IPS-20b (cell line): ENCODE results near the gene AMOT.

Experiments used
- H3K27ac ChIP-seq: one replicate; pipeline ENCODE4 v1.5.1; 2013; ENCODE audit warnings: low read length
- H3K27me3 ChIP-seq: 2 replicates; pipeline ENCODE4 v1.6.1; 2013; ENCODE audit warnings: mild to moderate bottlenecking, low read length, inconsistent platforms; ENCODE audit not compliant: insufficient read depth
- H3K36me3 ChIP-seq: 2 replicates; pipeline ENCODE4 v1.6.1; 2013; ENCODE audit warnings: low read depth, mild to moderate bottlenecking, inconsistent platforms, low read length, moderate library complexity; ENCODE audit not compliant: insufficient read depth
- H3K4me1 ChIP-seq: 2 replicates; pipeline ENCODE4 v1.6.1; 2013; ENCODE audit warnings: mild to moderate bottlenecking, control low read depth, inconsistent platforms, low read length, moderate library complexity; ENCODE audit not compliant: insufficient read depth
- H3K4me3 ChIP-seq: 2 replicates; pipeline ENCODE4 v1.5.1; 2013; ENCODE audit warnings: mild to moderate bottlenecking, low read length, inconsistent platforms
- H3K9ac ChIP-seq: 2 replicates; pipeline ENCODE4 v1.6.1; 2013; ENCODE audit warnings: low read depth, mild to moderate bottlenecking, inconsistent platforms, low read length, moderate library complexity
- H3K9me3 ChIP-seq: 2 replicates; pipeline ENCODE4 v1.6.1; 2013; ENCODE audit warnings: mild to moderate bottlenecking, low read depth, low read length, inconsistent platforms; ENCODE audit not compliant: insufficient read depth

Gene AMOT

DNA sequence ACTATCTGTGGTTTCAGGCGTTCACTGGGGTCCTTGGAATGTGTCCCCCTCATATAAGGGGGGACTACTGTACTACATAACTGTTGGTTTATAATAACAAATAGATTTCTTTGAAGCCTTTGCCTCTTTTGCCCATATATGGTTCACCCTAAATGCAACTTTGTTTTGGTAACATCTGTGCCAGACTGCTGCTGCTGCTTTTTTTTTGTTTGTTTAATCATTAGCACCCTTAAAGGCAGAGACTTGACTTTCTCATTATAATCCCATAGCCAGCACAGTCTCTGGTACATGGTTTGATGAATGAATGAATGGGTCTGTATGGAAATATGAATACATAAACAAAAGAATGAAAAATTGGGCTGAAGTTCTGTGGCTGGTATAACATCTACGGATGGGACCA is 80.7 kb downstream of the AMOT start:
- Histone ChIP-seq H3K4me3 (no peak overlapping the region), H3K4me1 (no peaks in the 10 kb centered on the region), H3K9ac (no peak overlapping the region), H3K27ac (no peak overlapping the region), H3K36me3 (no peaks in the 10 kb centered on the region), H3K9me3 (no peaks in the 10 kb centered on the region), H3K27me3 (no peaks in the 10 kb centered on the region)

DNA sequence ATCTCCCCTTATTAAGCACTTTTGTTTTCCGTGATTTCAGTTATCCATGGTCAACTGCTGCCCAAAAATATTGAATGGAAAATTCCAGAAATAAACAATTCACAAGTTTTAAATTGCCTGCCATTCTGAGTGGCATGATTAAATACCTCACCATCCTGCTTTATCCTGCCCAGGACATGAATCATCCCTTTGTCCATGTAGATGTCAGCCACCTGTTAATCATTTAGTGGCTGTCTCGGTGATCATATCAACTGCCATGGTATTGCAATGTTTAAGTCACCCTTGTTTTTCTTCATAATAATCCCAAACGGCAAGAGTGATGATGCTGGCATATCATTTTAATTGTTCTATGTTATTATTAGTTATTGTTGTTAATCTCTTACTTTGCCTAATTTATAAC is 81.1 kb downstream of the AMOT start:
- Histone ChIP-seq H3K4me1 (no peaks in the 10 kb centered on the region), H3K36me3 (no peaks in the 10 kb centered on the region), H3K9ac (no peak overlapping the region), H3K27me3 (no peaks in the 10 kb centered on the region), H3K27ac (no peak overlapping the region), H3K4me3 (no peak overlapping the region), H3K9me3 (no peaks in the 10 kb centered on the region)

DNA sequence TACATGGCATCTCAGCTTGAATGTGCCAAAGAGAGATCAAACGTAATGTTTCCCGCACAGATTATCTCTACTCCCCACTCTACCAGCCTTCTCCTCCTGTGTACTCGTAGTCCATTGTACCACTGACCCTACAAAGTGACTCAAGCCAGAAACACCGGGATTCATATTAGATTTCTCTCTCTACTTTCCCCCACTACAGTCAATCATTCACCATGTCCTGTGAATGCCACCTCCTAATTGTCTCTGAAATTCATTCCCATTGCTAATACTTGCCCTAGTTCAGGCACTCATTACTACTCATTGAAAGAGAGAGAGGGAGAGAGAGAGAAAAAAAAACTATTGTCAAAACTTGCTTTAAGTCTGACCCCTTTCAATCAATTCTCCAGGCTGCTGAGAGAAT is 82.7 kb downstream of the AMOT start:
- Histone ChIP-seq H3K4me1 (no peaks in the 10 kb centered on the region), H3K36me3 (no peaks in the 10 kb centered on the region), H3K9me3 (no peaks in the 10 kb centered on the region), H3K27ac (no peak overlapping the region), H3K4me3 (no peak overlapping the region), H3K27me3 (no peaks in the 10 kb centered on the region), H3K9ac (no peak overlapping the region)

DNA sequence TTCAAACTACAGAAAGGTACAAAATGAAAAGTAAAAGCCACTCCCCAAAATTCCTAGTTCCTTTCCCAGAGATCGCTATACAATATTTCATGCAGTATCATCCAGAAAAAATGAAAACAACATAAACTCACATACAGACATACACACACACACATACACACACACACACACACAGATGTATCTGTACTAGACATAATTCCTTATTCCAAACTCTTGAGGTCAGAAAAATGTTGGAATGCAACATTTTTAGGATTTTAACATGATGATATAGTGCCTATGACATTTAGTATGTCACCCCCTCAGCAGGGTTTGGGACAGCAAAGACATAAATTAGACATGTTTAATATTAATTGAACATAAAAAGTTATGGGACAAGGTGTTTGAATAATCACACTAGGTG is 87.5 kb downstream of the AMOT start:
- no peaks in the 10 kb centered on the region for H3K27me3 ChIP-seq
- H3K9ac ChIP-seq: no peak overlapping the region
- H3K4me3 ChIP-seq: no peak overlapping the region
- H3K27ac ChIP-seq: no peak overlapping the region
- H3K36me3 ChIP-seq: no peaks in the 10 kb centered on the region
- H3K4me1 ChIP-seq: no peaks in the 10 kb centered on the region
- H3K9me3 ChIP-seq: no peaks in the 10 kb centered on the region

DNA sequence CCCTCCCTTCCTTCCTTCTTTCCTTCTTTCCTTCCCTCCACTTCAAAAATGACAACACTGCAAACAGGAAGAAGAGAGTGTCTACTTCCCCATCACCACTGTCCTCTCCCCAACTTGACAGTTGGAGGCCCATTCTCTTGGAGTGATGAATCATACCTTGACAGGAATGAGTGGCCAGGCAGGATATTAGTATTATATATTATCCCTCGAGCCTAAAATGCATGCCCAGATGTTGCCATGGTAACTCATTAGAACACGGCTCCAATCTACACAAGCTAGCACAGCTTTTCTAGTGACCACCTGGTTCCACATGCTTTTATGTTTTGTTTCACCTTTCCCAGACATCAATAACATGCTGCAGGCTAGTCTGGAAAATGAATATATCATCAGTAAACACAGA is 89.6 kb downstream of the AMOT start:
- H3K9ac ChIP-seq: no peak overlapping the region
- H3K4me3 ChIP-seq: no peak overlapping the region
- no peaks in the 10 kb centered on the region for H3K36me3 ChIP-seq
- H3K9me3 ChIP-seq: no peaks in the 10 kb centered on the region
- no peaks in the 10 kb centered on the region for H3K27me3 ChIP-seq
- H3K27ac ChIP-seq: no peak overlapping the region
- no peaks in the 10 kb centered on the region for H3K4me1 ChIP-seq

DNA sequence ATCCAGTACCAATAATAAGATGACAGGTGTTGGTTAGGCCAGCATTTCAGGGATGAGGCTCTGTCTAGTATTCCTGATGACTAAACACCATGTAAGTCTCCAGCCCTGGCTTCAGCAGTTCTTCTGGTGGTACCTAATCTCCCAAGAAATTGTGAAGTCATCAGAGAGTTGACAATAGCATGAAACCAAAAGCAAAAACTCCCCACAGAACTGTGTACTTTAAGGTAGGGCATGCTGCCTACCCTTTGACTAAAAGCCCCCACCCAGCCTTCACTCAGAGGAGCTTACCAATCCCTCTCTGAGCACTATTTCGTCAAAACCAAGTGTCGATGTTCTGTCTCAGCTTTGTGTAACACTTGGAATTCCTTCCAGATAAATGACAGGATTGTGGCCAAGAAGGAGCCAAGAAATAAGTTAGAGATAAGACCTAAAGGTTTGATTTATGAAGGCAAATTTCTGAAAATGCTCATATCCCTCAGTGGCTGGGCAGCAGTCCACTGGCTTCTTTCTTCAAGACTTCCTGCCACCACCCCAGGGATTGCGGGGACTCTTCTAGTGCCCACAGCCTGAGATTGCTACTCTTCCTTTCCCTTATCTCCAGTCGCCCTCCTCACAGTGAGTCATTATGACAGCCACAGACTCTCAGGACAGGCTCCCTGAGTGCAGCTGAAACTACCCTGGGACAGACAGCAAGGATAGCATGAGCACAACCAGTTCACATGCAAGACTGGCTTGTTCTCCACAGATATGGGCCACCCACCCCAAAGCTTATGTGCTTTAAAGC is 93.6 kb downstream of the AMOT start:
- H3K4me1 ChIP-seq: no peaks in the 10 kb centered on the region
- H3K9me3 ChIP-seq: no peaks in the 10 kb centered on the region
- H3K27ac ChIP-seq: no peak overlapping the region
- H3K36me3 ChIP-seq: no peaks in the 10 kb centered on the region
- no peak overlapping the region for H3K4me3 ChIP-seq
- no peaks in the 10 kb centered on the region for H3K27me3 ChIP-seq
- H3K9ac ChIP-seq: no peak overlapping the region

DNA sequence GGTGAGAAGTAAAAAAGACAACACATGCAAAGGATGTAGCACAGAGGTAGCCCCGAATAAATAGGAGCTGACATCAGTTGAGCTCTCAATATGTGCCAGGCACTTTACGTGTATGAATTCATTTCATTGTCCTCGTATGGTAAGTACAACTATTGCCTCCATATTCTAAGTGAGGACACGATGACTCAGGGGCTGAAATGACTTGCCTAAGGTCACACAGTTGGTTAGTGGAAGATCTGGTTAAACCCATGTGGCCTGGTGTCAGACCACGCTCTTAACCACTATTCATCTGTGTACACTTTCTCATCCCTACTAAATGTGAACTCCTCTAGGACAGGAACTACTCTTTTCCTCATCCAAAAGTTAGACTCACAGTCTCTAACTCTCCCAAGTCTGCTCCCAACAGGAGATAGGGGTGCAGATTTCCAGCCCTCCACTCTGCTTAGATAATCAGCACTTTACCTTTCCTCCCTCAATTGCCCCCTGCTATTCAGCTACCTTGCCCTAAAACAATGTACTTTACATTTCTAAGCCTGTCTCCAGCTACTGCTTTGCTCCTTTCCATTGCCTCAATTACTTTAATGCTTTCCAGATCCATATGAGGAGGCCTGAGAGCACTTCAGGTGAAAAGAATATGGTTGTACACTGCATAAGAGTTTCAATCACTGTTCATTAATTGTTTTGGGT is 102.1 kb downstream of the AMOT start:
- Histone ChIP-seq H3K9ac (no peak overlapping the region), H3K9me3 (no peaks in the 10 kb centered on the region), H3K4me3 (no peak overlapping the region), H3K27ac (no peak overlapping the region), H3K4me1 (peaks cover 8% of the 10 kb centered on the region; the same call in 1 of the 2 replicates), H3K36me3 (no peaks in the 10 kb centered on the region), H3K27me3 (no peaks in the 10 kb centered on the region)

DNA sequence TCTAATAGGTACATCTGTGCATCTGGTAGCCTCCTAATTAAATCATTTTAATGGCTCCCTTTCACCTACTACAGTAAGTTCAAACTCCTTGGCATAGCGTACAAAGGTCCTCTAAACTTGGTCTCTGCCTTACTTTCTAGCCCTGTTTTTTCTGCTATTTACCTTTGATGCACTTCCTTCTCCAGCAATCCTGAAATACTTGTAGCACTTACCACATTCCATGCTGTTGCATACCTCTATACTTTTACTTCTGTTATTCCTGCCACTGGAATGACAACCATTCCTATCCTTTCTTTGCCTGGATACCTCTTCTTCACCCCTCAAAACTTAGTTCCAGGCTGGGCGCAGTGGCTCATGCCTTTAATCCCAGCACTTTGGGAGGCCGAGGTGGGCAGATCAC is 104.3 kb downstream of the AMOT start:
- no peaks in the 10 kb centered on the region for H3K27me3 ChIP-seq
- H3K4me1 ChIP-seq: peaks cover 8% of the 10 kb centered on the region; the same call in 1 of the 2 replicates
- no peaks in the 10 kb centered on the region for H3K36me3 ChIP-seq
- no peaks in the 10 kb centered on the region for H3K9me3 ChIP-seq
- no peak overlapping the region for H3K9ac ChIP-seq
- no peak overlapping the region for H3K27ac ChIP-seq
- H3K4me3 ChIP-seq: no peak overlapping the region

DNA sequence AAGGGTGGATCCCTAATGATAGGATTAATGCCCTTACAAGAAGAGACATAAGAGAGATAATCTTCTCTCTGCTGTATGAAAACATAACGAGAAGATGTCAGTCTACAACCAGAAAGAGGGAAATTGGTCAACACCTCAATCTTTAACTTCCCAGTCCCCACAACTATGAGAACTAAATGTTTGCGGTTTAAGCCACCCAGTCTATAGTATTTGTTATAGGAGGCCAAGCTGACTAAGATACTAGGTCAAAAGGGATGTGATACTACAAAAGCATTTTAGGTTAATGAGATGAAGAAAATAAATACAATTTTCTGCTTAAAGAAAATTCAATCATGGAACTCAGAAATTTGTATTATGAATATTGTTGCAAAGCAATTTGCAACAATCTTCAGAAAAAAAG is 105.5 kb downstream of the AMOT start:
- peaks cover 8% of the 10 kb centered on the region; the same call in 1 of the 2 replicates for H3K4me1 ChIP-seq

DNA sequence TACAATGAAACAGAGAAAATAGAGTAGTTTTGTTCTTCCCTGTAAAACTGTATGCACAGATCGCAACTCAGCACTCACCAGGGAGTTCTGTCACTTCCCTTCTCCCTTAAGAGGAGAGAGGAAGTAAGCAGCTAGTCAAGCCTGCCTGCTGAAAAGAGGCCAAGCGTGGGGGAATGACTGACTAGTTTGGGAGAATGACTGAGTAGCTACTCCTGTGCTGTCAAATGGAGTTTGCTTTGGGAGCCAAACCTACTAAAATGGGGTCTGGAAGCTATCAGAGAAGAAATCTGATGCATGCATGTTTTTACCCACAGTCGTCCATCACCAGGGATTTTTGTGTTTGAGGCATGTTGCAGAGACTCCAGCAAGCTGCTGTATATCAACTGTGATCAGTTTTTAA is 106.3 kb downstream of the AMOT start:
- Histone ChIP-seq H3K36me3 (no peaks in the 10 kb centered on the region), H3K9ac (no peak overlapping the region), H3K4me3 (no peak overlapping the region), H3K27ac (no peak overlapping the region), H3K9me3 (no peaks in the 10 kb centered on the region), H3K27me3 (no peaks in the 10 kb centered on the region), H3K4me1 (peaks cover 6% of the 10 kb centered on the region; the same call in 1 of the 2 replicates)

More for the DNA sequence above, 105.5 kb downstream of the AMOT start:
- Histone ChIP-seq H3K27ac (no peak overlapping the region), H3K27me3 (no peaks in the 10 kb centered on the region), H3K4me3 (no peak overlapping the region), H3K36me3 (no peaks in the 10 kb centered on the region), H3K9me3 (no peaks in the 10 kb centered on the region), H3K9ac (no peak overlapping the region)

DNA sequence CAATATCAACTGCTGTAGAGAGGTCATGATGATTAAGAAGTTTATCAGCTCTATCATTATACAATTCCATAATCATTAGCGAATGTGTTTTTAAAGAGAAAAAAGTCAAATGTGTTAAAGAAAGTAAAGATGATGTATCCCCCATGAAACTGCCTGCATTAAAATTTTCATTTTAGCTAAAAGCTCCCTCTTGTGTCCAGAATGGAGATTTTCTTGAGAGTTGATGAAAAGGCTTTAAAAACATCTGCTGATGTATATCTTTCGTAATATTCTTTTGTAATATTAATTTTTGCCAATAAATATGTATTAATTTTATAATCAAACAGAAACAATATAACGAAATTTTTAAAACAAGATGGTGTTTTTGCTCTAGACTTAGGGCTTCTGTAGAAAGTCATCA is 108.8 kb downstream of the AMOT start:
- no peak overlapping the region for H3K4me3 ChIP-seq
- H3K36me3 ChIP-seq: no peaks in the 10 kb centered on the region
- H3K9me3 ChIP-seq: no peaks in the 10 kb centered on the region
- no peaks in the 10 kb centered on the region for H3K4me1 ChIP-seq
- no peaks in the 10 kb centered on the region for H3K27me3 ChIP-seq
- no peak overlapping the region for H3K27ac ChIP-seq
- H3K9ac ChIP-seq: no peak overlapping the region
